Tibial nerve (tissue), 4 donors: ENCODE data around the gene MFSD12. TPM values are rescaled to one million over a fixed set of nuclear protein-coding genes. Genes with fewer than 3 reads are reported as not detected.

Experiments
- DNase-seq, 2 donors: peaks; one replicate each; pipeline ENCODE4 v3.0.0-alpha.2; 2019; ENCODE audit warnings: low spot score in 2 of 2
- H3K27ac ChIP-seq, 4 donors: fragments of 200-600 bp; sonication (generic) in 3 of 4; one replicate each; pipeline ENCODE4 v1.5.1; 2017 to 2019; ENCODE audit warnings: mild to moderate bottlenecking in 1 of 4
- H3K27me3 ChIP-seq, 2 donors: fragments of 200-600 bp; sonication (generic) in 1 of 2; one replicate each; pipeline versions ENCODE4 v1.5.1 to v1.6.0; 2017 to 2019
- H3K36me3 ChIP-seq, 3 donors: fragments of 200-600 bp; sonication (generic); one replicate each; pipeline ENCODE4 v1.5.1; 2018 to 2019
- H3K4me1 ChIP-seq, 4 donors: fragments of 200-600 bp; sonication (generic) in 3 of 4; one replicate each; pipeline ENCODE4 v1.5.1; 2017 to 2019
- H3K4me3 ChIP-seq, 4 donors: fragments of 200-600 bp; sonication (generic) in 3 of 4; one replicate each; pipeline ENCODE4 v1.5.1; 2017 to 2019; ENCODE audit warnings: mild to moderate bottlenecking in 1 of 4, moderate library complexity in 1 of 4
- H3K9me3 ChIP-seq, 4 donors: fragments of 200-600 bp; sonication (generic) in 3 of 4; one replicate each; pipeline ENCODE4 v1.5.1; 2017 to 2019
- EP300 ChIP-seq, 2 donors: sonication (generic); formaldehyde crosslinking; IDR thresholded peaks; one replicate each; pipeline ENCODE4 v1.6.1; 2017; ENCODE audit warnings: antibody characterized with exemption in 2 of 2, mild to moderate bottlenecking in 1 of 2
- POLR2A ChIP-seq, 2 donors: fragments of 450-650 bp; IDR thresholded peaks; one replicate each; pipeline ENCODE4 v1.6.1; 2017; ENCODE audit warnings: antibody characterized with exemption in 2 of 2, mild to moderate bottlenecking in 2 of 2, moderate library complexity in 2 of 2
- WGBS, 2 donors: methylation state at CpG; one replicate each; pipeline ENCODE4 v1.1.5; 2018; 5-methylcytosine and 5-hydroxymethylcytosine counted together
- total RNA-seq, 4 donors: library from RNA; depleted of rRNA; stranded (reverse); fragments of >200 nt; gene quantifications; one replicate each; pipeline ENCODE4 v1.1.0, GENCODE V29; 2016
- TF ChIP-seq, protein P1 (sequence below), 5 experiments: fragments of 200-600 bp in 3 of 5; fragments of 450-650 bp in 2 of 5; sonication (generic) in 3 of 5; IDR thresholded peaks; one replicate each; pipeline ENCODE4 v1.5.1; 2016 to 2019; ENCODE audit warnings: antibody characterized with exemption in 5 of 5, mild to moderate bottlenecking in 3 of 5, moderate library complexity in 2 of 5

MFSD12 gene
- total RNA-seq, 4 donors from 2014 or later = 45.7 to 108 (median 62.8) TPM

DNA sequence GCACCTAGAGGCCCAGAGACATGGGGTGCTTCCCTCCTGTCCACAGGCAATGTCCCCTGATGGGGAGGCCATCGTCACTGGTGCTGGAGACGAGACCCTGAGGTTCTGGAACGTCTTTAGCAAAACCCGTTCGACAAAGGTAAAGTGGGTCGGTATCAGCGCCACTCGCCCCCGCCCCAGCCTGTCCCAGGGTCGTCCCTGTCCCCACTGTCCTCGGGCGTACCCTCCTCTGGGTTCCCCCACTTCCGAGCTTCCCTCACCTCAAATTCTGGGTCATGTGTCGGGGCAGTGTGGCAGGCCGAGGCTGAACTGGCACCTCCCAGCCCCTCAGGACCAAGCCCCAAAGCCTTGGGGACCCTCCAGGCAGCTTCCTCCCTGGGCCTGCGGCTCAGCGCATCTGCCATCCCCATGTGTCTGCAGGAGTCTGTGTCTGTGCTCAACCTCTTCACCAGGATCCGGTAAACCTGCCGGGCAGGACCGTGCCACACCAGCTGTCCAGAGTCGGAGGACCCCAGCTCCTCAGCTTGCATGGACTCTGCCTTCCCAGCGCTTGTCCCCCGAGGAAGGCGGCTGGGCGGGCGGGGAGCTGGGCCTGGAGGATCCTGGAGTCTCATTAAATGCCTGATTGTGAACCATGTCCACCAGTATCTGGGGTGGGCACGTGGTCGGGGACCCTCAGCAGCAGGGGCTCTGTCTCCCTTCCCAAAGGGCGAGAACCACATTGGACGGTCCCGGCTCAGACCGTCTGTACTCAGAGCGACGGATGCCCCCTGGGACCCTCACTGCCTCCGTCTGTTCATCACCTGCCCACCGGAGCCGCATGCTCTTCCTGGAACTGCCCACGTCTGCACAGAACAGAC, 22.8 kb downstream of the MFSD12 start:
- 89 to 92% methylated on average over 25 to 36 of the region's 38 CpGs for WGBS, 2 donors
- Histone ChIP-seq H3K9me3 (no peaks in the 10 kb centered on the region), H3K27me3 (no peaks in the 10 kb centered on the region), H3K36me3 (peaks cover 12 to 70% (median 24%) of the 10 kb centered on the region in 3 donors), H3K4me1 (peaks cover 0 to 42% (median 30%) of the 10 kb centered on the region in 4 donors), H3K4me3 (no peak overlapping the region), H3K27ac (peak overlapping the region in 1 of 4 donors; percentile 96)
- TF ChIP-seq, protein P1, sequence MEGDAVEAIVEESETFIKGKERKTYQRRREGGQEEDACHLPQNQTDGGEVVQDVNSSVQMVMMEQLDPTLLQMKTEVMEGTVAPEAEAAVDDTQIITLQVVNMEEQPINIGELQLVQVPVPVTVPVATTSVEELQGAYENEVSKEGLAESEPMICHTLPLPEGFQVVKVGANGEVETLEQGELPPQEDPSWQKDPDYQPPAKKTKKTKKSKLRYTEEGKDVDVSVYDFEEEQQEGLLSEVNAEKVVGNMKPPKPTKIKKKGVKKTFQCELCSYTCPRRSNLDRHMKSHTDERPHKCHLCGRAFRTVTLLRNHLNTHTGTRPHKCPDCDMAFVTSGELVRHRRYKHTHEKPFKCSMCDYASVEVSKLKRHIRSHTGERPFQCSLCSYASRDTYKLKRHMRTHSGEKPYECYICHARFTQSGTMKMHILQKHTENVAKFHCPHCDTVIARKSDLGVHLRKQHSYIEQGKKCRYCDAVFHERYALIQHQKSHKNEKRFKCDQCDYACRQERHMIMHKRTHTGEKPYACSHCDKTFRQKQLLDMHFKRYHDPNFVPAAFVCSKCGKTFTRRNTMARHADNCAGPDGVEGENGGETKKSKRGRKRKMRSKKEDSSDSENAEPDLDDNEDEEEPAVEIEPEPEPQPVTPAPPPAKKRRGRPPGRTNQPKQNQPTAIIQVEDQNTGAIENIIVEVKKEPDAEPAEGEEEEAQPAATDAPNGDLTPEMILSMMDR (IDR thresholded peaks at IDR 0.05) = no peak
- TF ChIP-seq EP300 (IDR thresholded peaks at IDR 0.05) (no peak), POLR2A (IDR thresholded peaks at IDR 0.05) (no peak)
- no peak for DNase-seq

DNA sequence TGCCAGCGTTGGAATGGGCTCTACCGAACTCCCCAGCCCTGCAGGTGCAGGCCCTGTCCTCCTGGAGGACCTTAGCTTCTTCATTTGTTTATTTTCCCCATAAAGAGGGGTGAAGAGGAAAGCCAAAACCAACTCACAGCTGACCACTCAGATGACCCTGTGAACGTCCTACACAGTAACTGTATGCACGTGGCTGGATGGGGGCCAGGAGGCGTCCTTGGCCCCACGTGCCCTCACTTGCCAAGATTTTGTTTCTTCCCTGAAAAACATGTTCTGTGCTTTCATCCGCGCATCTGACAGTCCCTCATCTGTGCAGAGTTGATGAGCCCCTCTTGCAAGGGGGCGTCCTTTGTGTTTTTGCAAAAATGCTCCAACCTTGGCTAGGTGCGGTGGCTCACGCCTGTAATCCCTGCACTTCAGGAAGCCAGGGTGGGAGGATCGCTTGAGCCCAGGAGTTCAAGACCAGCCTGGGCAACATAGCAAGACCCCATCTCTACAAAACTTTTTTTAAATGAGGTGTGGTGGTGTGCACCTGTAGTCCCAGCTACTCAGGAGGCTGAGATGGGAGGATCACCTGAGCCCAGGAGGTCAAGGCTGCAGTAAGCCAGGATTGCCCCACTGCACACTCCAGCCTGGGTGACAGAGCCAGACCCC, 23.7 kb downstream of the MFSD12 start:
- no peak overlapping the region for H3K4me3 ChIP-seq
- no peak overlapping the region for H3K27ac ChIP-seq
- H3K27me3 ChIP-seq = no peaks in the 10 kb centered on the region
- H3K4me1 ChIP-seq = peaks cover 0 to 34% (median 22%) of the 10 kb centered on the region in 4 donors
- no peak for DNase-seq
- H3K9me3 ChIP-seq = no peaks in the 10 kb centered on the region
- TF ChIP-seq, protein P1 (IDR thresholded peaks at IDR 0.05) = no peak
- no peak for TF ChIP-seq POLR2A (IDR thresholded peaks at IDR 0.05)
- no peak for TF ChIP-seq EP300 (IDR thresholded peaks at IDR 0.05)
- H3K36me3 ChIP-seq = peaks cover 12 to 69% (median 24%) of the 10 kb centered on the region in 3 donors
- 63 to 79% methylated on average over 12 of the region's 12 CpGs for WGBS, 2 donors

DNA sequence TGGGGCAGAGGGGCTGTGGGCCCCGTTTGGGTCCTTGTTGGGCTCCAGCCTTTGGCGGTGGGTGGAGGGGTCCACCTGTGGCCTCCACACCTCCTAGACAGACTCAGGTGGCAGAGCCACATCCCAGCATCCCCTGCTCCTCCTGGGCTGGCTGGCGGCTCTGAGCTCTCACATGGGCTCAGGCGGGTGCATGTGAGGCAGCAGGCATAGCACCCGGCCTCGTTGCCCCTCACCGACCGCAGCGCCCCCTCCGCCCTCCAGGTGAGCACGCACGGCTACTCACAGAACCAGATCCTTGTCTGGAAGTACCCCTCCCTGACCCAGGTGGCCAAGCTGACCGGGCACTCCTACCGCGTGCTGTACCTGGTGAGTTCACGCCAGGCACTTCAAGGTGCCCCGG, 24.4 kb downstream of the MFSD12 start:
- Histone ChIP-seq H3K27ac (no peak overlapping the region), H3K36me3 (peaks cover 12 to 66% (median 24%) of the 10 kb centered on the region in 3 donors), H3K9me3 (no peaks in the 10 kb centered on the region), H3K27me3 (no peaks in the 10 kb centered on the region), H3K4me1 (peaks cover 0 to 28% (median 18%) of the 10 kb centered on the region in 4 donors), H3K4me3 (no peak overlapping the region)
- TF ChIP-seq POLR2A (IDR thresholded peaks at IDR 0.05) = no peak
- no peak for TF ChIP-seq EP300 (IDR thresholded peaks at IDR 0.05)
- TF ChIP-seq, protein P1 (IDR thresholded peaks at IDR 0.05) = no peak
- WGBS, 2 donors = 91 to 96% methylated on average over 6 to 14 of the region's 17 CpGs
- DNase-seq = no peak

DNA sequence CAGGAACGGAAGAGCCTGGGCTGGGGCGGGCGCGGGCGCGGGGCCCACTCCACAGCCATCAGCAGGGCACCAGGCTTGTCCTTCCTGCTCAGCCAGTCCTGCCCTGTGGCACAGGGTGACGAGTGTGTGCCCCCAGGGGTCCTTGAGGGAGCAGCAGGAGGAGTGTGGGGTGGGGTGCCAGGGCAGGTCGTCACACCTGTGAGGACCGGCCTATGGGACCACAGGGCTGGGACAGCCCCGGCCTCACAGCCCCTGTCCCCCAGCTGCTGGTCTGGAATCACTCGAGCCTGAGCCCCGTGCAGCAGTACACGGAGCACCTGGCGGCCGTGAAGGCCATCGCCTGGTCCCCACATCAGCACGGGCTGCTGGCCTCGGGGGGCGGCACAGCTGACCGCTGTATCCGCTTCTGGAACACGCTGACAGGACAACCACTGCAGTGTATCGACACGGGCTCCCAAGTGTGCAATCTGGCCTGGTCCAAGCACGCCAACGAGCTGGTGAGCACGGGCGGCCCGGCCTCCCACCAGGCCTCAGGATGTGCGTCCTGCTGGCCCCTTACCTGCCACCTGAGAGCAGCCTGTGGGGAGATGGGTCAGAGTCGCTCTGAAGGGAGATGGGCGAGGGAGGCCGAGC, 25.1 kb downstream of the MFSD12 start:
- Histone ChIP-seq H3K27ac (no peak overlapping the region), H3K4me3 (no peak overlapping the region), H3K9me3 (no peaks in the 10 kb centered on the region), H3K4me1 (peaks cover 0 to 20% (median 12%) of the 10 kb centered on the region in 4 donors), H3K36me3 (peaks cover 15 to 70% (median 31%) of the 10 kb centered on the region in 3 donors), H3K27me3 (no peaks in the 10 kb centered on the region)
- TF ChIP-seq, protein P1 (IDR thresholded peaks at IDR 0.05) = no peak
- TF ChIP-seq POLR2A (IDR thresholded peaks at IDR 0.05) (no peak), EP300 (IDR thresholded peaks at IDR 0.05) (no peak)
- no peak for DNase-seq
- WGBS, 2 donors = 90 to 94% methylated on average over 9 to 25 of the region's 33 CpGs
